Astrocyte (in vitro differentiated cells and primary cell): Measurements from ENCODE around the gene TMEM203.

Experiments
- CTCF ChIP-seq: IDR thresholded peaks from 2 replicates; pipeline ENCODE4 v1.5.1; 2011; ENCODE audit warnings: low read depth, mild to moderate bottlenecking, inconsistent platforms, low read length, moderate library complexity; ENCODE audit not compliant: insufficient read depth
- EZH2 ChIP-seq: IDR thresholded peaks from 2 replicates; pipeline ENCODE4 v1.6.1; 2012; ENCODE audit warnings: mild to moderate bottlenecking, low read length, inconsistent platforms; ENCODE audit not compliant: insufficient read depth

- TF ChIP-seq EZH2 (no peak), CTCF (no peak)
Measured at GRCh38 chr9:137254624-137255447, 49.4 kb upstream of the TMEM203 start, which contains the start of gene NELFB.
